HG02981 (cell line): ENCODE measurements around the gene LCOR.
A peak's percentile ranks its signal among the peaks of the same experiment; 100 is the strongest.

Experiments used
- ATAC-seq: cut with Tn5 transposase; IDR thresholded peaks from one replicate; pipeline ENCODE4 v1.9.1; 2021; ENCODE audit warnings: mild to moderate bottlenecking, moderate library complexity; ENCODE audit not compliant: unreplicated experiment

LCOR gene

GRCh38 chr10:97006364-97006763, 174.3 kb downstream of the LCOR start:
- ATAC-seq, result no peak

DNA sequence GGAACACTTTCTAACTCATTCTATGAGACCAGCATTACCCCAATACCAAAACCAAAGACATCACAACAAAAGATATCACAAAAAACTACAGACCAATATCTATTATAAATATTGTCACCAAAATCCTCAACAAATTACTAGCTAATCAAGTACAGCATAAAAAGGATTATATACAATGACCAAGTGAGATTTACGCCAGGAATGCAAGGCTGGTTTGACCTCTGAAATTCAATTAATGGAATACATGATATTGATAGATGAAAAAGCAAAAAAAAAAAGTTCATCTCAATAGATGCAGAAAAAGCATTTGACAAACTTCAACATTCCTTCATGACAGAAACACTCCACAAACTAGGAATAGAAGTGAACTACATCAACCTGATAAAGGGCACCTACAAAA, 175.3 kb downstream of the LCOR start:
- ATAC-seq, result no peak

DNA sequence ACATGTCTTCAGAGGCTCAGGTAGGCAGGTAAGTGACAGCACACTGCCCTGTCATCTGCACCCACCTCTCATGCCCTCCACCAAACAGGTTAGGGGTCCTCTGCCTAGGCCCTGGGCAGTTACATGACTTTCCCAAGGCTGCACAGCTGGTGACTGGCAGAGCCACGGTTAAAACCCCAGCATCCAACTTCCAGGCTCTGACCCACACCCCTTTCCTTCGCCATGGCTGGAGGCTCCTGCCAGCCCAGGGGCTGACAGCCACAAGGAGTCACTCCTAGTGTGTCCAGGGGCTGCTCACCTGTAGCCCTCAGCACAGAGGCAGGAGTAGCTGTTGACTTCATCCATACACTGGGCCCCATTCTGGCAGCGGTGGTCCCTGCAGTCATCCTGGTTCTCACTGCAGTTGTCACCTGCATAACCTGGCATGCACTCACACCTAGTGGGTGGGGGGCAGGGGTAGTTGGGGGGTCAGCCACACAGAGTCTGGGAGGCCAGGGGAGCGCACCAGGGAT, 178.7 kb downstream of the LCOR start:
- ATAC-seq, result no peak

GRCh38 chr10:97011397-97011796, 179.3 kb downstream of the LCOR start:
- ATAC-seq, result no peak

DNA sequence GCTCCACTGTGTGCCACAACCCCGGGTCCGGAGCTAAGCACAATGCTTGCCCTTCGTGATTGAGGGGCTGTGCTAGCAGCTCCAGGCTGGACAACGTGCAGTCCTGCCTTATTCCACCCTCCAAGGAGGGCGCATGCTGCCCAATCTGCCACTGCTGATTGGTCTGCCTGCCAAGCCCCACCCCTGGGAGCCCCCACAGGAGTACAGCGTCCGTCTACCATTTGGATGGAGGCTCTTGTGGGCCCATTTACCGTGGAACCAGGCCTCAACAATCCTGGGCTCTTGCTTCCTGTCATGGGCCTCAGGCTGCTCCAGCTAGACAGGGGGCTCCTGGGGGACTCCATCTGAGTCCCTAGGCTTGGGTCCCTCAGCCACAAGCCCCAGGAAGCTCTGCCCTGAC, 180.4 kb downstream of the LCOR start:
- no peak for ATAC-seq

- no peak for ATAC-seq
Observed at GRCh38 chr10:97013568-97013967, 181.5 kb downstream of the LCOR start.

DNA sequence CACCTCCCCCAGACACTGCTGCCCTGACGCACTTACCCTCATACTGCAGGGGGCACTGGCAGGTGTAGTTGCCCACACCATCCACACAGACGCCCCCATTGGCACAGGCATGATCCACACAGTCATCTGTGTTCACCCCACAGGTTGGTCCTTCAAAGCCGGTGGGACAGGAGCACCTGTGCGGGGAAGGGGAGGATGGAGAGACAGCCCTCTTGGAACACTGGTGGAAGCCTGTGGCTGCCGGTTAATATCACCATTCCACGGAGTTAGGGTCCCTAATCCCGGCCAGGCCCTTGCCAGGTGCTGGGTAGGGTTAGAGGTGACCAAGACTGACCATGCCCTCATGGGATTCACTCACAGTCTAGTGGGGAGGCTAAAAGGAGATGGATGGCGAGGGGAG, 181.9 kb downstream of the LCOR start:
- no peak for ATAC-seq

DNA sequence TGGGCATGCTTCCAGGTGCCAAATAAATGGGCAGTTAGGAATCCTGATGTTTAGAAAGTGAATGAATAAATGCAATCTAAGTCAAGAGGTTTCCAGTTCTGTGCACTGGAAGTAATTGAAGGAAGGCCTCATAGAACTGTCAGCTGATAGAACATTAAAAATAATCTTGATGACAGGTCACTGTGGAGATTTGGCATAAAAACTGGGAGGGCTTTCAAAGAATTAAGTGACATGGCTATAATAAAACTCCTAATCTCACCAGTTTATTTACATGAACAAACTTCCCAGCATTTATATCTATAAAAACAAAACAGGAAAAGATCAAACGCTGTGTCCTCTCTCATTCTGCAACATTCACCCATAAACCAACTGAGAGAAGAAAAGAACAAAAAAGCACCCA, 183.1 kb downstream of the LCOR start:
- ATAC-seq, result no peak

DNA sequence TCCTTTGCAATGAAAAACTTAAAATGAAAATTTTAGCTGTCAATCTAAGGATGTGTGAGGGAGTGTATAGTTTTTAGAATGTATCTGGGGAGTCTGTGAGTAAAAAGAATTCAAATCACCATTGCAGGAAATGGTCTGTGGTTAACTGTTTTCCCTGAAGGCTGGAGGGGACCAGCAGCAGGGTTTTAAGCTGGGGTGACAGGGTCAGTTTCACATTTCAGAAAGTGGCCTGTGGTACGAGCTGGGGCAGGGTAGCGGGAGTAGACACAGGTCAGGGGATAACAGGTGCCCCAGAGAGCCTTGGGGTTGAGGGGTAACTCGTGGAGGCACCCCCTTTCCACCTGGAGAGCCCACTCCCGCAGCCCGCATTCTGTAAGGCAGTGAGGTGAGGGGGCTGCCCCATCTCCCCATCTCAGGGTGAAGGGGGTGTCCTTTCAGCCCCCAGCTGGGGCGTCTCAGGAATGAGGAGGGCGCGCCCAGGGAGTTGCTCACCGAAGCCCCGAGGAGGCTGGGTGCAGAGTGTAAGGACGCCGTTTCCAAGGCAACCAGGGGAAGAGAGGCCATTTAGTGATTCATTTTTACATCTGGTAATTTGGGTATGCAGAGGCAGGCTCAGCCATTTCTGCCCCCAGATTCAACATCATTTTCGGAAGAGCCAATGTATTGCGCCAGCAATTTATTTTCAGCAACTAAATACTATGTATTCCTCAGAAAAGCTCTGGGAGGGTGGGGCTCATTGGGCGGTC, 184.8 kb downstream of the LCOR start:
- ATAC-seq, result peak; percentile 76

- no peak for ATAC-seq
Observed at GRCh38 chr10:97017474-97017903, 185.4 kb downstream of the LCOR start.

DNA sequence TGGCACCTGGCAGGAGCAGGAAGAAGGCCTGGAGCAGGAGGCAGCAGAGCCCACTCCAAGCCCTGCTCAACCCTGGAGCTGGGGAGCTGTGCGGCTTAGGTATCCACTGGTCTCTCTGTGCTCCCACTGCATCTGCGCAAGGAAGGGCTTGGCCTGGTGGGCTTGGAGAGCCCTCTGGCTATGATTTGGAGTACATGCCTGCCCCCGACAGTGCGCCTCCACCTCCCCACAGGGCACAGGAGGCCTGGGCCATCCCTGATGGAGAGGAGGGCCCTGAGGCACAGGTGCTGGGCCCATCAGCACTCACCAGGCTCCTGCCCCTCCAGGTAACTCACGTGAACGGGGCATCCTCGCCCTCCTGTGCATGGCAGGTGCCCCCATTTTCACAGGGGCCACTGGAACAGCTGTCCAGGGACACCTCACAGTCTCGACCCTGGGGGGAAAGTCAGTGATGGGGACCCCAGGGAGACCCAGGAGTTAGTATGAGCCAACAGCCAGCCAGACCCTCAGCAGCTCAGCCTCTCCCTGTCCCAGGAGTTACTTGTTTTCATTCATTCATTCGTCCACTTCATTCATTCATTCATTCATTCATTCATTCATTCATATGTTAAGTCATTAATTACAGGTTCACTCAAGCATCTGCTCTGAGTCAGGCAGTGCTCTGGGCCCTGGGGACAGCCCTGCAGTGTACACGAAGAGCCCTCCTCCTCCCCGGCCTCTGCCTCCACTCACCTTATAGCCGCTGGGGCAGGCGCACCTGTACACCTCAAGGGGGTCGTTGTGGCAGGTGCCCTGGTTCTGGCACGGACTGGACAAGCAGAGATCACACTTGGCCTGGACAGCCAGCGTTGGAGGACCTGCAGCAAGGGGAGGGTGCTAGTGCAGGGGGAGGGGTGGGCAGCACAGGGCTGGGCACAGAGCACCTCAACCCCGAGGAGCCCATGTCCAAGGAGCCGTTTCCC, 186.4 kb downstream of the LCOR start:
- no peak for ATAC-seq

- no peak for ATAC-seq
Observed at GRCh38 chr10:97019213-97019844, 187.2 kb downstream of the LCOR start.

- ATAC-seq, result no peak
Observed at GRCh38 chr10:97020452-97021400, 188.6 kb downstream of the LCOR start.

DNA sequence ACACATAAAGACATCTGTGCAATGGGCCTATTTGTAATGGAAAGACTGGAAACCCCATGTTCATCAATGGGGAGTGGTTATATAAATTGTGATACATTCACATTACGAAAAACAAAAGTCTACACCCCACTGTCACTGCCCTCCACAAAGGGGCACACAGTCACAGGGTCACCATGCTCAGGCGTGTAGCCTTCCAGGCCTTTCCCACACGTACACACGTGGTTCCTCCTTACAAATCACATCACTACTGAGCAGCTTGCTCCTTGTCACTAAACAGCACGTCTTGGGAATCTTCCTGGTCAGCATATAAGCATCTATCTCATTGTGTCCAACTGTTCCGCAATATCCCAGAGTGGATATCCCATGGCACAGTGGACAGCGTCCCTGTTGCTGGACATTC, 190.5 kb downstream of the LCOR start:
- ATAC-seq, result no peak

GRCh38 chr10:97023401-97024167, 191.5 kb downstream of the LCOR start:
- ATAC-seq, result no peak

DNA sequence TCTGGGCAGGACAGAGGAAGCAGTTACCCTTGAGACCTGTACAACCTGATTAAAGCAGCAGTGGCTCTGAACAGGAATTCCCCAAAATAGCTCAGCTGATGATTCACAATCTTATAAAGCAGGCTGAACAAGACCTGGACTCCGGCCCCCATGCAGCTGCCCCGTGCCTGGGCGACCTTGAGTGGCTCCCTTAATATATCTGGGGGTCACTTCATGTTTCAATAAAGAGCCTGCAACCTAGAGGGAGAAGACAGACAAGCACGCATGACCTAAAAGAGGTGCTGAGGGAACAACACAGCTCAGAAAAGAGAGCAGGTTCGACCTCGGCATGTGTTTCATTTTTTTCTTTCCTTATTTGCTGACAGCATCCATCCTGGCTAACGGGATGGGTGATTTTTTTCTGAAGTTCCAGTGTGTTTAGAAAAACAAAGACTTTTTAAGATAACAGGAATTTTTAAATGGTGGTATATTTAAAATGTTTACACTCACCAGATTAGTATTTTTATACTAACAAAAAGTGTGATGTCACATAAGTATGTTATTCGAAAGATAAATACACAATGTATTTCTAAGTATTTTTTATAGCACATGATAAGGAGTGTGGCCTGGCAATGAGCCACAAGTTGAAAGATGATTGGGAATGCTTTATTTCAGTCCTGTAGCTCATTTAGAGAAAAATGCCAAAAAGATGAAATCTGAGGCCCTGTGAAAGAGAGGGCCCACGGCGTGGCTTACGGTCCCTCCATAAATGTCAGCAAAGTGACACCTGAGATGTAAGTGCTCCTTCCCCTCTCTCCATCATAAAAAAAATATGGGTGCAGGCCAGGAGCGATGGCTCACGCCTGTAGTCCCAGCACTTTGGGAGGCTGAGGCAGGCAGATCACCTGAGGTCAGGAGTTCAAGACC, 192.3 kb downstream of the LCOR start:
- ATAC-seq, result no peak

DNA sequence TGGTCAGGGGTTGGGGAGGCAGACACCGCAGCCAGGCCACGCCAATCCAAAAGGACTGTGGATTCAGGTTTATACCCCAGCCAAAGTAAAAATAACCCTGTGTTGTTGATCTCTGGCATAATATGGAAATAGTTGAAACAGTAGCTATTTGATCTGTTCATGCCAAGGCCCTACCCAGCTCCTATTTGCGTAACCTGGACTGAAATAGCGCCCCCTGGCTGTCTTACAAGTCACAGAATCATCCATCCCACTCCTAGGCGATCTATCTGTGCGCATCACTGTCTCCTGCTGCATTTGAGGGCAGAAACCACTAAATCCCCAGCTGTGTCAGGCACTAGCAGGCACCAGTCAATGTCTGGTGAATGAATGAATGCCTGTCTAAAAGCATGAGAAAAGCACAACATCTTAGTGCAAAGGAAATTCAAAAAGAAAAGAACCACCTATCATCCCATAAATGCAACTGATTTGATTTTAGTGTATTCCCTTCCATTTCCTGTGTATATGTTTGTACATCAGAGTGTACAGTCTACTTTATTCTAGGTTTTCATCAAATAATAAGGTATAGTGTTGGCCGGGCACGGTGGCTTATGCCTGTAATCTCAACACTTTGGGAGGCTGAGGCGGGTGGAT, 193.6 kb downstream of the LCOR start:
- no peak for ATAC-seq
